HG03135 (cell line): Measurements from ENCODE around the gene NATD1.

Source experiments
- ATAC-seq: cut with Tn5 transposase; IDR thresholded peaks from one replicate; pipeline ENCODE4 v1.9.1; 2021; ENCODE audit warnings: mild to moderate bottlenecking, moderate library complexity; ENCODE audit not compliant: unreplicated experiment

The NATD1 gene

GRCh38 chr17:21252796-21253645 is at the start of gene NATD1:
Gene NATD1, minus strand, starts transcription at chr17:21253410. Its CDS starts 146 bp downstream, at chr17:21253264.
- ATAC-seq: peak; percentile 62

DNA sequence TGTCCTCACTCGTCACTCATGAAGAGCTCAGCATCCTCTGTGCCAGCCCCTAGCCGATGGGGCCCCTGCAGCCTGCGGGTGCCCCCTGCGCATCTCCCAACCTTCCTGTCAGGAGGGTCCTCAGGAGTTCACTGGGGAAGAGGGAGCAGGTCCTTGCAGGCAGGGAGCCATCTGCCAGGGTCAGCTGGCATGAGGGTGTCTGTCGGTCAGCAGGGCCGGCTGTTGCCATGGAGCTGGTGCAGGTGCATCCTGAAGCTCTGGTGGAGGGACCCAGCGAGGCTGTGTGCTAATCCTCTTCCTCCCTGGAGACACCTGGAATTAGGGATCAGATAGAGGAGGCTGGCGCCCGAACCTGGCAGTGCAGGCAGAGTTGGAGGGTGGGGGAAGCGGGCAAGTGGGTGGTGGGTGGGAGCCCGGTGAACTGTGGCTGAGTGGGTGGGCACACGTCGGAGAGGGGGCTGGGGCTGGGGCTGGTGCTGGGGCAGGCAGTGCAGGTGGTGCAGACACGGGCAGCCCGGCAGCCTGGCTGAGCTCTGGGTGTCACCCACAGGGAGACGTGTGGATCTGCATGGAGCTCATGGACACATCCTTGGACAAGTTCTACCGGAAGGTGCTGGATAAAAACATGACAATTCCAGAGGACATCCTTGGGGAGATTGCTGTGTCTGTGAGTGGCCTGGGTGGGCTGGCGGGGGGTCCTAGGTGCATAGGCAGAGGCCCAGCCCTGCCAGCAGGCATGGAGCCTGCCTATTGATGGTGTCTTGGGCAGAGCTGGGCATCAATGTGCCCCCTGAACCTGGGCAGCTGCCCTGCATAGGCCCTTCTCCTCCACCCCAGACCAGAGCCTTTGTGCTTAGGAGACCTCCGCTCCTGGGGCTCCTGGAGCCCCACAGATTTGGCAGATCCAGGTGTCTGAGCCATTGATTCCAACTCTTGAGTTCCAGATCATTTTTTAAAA is 48.7 kb upstream of the NATD1 start:
- ATAC-seq: no peak

GRCh38 chr17:21300601-21301571 is 47.7 kb upstream of the NATD1 start:
- no peak for ATAC-seq

DNA sequence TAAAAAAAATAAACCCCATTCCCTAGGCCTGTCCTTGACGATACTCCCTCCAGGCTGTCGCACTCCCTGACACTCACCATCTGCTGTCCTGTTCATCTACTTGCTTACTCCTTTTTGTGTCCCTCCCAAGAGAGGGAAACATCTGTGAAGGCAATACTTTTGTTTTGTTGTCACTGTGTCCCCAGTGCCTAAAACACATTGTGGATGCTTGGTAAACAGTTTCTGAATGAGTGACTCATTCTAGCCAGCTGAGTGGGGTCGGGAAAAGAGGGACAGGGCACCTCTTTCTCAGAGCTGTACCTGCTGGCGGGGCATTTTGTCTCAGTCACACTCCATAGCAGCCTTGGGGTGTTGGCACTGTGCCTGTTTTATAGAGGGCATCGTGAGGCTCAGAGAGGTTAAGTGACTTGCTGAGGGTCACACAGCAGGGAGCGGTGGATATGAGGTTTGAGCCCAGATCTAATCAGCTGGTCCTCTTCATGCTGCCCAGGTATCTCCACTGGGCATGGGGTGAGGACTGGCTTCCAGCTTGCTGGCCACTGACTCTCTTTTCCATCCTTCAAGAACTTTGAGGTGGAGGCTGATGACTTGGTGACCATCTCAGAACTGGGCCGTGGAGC is 46.9 kb upstream of the NATD1 start:
- no peak for ATAC-seq

DNA sequence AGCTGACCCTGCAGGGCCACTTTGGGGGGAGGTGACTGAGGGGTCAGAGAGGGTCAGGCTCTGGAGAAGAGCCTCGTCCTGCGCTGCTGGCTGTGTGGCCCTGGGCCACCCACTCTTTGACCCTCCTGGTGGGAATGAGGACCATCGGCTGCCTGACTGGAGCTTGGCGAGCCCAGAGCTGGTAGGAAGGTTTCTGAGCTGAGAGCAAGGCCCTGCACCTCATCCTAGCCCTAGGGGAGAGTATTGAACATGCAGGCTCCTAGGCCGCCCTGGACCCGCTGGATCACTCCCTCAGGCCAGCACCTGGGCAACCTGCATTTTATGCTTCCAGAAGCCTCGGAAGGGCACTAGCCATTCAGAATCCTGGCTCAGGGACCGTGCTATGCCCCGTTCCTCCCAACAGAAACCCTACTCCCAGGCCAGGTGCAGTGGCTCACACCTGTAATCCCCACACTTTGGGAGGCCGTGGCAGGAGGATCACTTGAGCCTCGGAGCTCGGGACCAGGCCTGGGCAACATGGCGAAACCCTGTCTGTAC is 45.8 kb upstream of the NATD1 start:
- no peak for ATAC-seq

DNA sequence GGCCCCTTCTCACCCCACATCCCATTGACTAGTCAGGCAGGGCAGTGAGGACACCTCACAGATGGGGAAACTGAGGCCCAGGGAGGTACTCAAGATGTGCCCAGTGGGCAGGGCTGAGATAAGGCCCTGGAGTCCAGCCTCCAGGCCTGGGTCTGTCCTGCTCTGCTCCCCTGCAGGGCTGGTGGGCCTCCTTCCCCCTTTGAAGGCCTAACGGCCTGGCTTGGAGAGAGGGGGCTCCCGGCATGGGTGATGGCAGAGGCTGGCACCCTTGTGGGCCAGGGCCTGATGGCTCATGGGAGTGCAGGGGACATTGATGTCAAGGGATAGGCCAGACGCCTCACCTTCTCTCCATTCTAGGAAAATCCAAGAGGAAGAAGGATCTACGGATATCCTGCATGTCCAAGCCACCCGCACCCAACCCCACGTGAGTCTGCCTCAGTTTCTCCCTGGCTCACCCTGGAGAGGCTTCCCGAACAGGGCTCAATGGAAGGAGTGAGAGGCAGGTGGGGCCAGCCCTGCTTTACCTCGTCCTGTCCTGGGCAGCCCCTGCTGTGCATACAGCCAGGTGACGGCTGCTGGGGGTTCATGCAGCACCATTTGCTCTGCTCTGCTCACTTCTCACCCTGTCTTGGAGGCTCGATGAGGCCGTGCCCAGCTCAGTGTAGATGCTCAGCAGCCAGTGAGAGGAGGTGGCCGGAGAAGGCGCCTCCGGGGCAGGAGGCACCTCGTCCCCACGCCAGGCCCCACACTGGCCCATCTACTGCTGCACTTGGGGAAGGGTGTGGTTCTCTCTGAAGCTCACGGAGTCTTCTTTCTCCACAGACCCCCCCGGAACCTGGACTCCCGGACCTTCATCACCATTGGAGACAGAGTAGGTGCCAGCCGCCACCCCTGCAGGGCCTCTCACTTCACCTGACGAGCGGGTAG is 45.1 kb upstream of the NATD1 start:
- ATAC-seq: no peak

GRCh38 chr17:21297597-21297996 is 44.4 kb upstream of the NATD1 start:
- no peak for ATAC-seq

- ATAC-seq: no peak
Measured at GRCh38 chr17:21297026-21297520, 43.9 kb upstream of the NATD1 start.

DNA sequence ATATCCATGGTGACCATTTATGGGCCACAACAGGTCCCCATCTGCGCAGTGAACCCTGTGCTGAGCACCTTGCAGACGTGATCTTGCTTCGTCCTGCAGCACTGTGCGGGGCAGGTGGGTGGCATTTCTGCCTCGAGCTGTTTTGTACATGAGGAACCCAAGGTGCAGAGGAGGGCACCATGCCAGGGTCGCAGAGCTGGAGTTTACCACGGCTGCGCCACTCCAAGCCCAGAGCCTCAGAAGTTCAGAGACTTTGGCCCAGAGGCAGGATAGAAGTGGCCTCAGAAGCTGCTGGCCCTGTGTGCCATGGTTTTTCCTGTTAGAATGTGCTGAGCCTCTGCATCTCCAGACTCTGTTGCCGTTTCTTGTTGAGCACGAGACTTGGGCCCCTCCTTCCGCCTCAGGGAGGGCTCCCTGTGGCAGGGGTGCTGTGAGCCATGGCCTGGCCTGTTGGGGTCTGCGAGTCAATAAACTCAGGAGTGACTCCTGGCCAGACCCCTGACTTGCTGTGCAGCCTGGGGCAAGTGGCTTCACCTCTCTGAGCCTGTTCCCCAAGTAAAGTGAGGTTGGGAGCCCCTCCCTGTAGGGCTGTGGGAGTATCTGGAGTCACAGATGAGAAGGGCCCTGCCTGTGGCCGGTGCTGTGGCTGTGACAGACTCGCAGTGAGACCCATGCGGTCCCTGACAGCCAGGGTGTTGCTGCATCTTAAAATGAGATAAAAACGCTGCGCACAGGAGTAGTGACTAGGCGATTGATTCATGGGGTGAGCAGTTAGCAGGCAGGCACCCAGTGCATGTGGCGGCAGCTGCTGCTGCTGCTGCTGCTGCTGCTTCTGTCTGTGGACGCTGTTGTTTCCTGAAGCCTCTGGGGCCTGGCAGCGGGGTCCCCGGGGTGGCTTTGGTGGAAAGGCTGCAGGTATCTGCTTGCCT is 43.2 kb upstream of the NATD1 start:
- ATAC-seq: no peak

DNA sequence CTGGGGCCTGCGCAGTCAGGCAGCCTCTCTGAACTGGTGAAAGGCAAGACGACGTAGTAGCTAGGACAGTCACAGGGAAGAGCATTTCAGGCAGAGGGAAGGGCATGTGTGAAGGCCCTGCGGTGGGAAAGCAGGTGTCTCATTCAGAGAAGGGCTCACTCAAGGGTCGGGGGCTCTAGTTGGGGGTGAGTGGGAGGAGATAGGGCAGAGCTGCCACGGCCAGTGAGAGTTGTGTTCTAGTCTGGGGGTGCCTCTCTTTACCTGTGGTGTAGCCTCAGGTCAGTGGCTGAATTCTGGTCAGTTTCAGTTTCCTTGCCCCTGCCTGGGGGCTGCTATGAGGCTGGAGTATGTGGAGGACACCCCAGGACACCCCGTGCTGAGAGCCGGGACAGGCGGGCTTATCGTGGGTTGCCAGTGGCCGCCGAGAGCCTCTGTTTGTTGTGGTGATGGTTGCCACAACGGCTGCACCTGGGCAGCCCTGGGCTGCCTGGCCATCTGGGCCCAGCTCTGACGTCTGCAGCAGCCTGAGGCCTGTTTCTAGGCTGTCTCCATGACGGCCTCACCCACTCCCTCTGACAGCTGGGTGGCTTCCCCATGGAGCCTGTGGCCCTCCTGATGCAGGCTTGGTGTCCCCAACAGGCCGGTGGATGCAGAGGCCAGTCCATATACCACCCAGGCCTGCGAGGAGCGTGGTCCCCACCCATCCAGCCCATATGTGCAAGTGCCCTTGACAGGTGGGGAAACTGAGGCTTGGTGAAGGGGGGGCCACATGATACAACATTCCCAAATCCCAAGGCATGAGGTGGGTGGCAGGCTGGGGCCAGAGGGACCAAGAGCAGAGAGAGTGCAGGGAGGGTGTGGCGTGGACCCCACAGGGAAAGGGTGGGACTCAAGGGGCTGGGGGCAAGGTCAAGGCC is 42.1 kb upstream of the NATD1 start:
- ATAC-seq: no peak

DNA sequence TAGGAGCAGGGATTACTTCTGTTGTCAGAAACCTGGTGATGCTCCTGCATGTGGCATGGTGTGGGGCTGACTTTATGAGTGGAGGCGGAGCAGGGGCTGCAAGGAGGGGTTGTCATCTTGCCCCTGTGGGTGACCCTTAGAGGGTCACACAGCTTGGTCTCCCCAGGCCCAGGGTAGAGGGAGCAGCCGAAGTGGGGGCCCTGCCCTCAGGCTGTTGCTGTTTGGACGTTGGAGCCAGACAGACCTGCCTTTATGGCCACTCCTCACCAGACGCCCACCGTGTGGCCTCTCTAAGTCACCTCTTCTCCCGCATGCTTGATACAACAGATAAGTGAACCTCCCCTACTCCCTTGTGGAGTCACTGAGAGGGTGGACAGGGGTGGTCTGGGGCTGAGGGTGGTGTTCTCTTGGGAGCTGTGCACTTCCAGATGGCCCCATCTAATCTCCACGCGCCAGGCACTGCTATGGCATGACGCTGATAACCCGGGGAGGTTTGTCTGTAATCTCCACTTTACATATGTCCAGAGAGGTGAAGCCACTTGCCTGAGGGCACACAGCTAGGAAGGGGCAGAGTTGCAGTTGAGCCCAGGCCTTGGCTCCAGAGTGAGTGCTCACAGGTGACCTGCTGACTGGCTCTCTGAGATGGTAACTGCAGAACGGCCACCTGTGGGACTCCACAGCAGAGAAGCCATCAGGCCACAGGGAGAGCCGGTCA is 41.3 kb upstream of the NATD1 start:
- no peak for ATAC-seq

- no peak for ATAC-seq
Measured at GRCh38 chr17:21293831-21294210, 40.6 kb upstream of the NATD1 start.

DNA sequence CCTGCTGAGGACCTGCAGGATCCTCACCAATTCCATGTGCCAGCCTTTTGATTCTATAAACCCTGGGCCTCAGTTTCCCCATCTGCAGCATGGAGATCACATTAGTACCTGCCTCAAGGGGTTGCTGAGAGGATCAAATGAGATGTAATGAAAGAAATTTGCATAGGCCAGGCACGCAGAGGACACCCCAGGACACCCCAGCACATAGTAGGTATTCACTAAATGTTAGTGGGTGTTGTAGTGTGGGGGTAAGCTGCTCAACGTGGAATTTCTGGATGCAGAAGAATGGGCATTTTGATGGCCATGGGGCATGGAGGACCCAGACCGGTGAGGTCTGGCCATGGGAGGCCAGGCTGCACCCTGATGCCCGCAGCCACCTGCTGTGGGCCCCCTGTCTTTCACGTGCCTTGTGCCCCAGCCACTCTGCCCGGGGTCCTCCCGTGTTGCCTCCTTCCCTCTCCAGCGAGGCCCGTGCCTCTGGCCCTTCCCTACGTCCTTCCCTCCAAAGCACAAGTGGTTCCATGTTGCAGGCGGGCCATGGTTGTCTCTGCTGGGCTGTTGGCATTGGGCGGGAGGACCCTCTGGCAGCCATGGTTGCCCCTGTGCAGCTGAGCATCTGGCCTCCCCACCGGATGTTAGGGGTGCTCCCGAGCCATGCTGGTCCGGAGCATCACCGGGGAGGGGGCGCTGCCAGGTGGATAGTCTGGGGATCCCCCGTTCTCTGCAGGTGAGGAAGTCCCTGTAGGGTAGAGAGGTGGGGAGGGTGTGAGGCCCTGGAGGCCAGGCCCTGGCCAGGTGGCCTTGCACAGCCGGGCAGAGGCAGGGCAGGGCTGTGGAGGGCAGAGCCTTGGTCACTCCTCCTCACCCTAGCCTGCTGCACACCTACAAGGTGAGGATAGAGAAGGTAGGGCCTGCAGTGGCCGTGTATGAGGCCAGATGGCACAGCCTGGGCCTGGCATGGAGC is 39.9 kb upstream of the NATD1 start:
- no peak for ATAC-seq

- no peak for ATAC-seq
Measured at GRCh38 chr17:21291862-21292261, 38.7 kb upstream of the NATD1 start.

- ATAC-seq: no peak
Measured at GRCh38 chr17:21291357-21291756, 38.1 kb upstream of the NATD1 start.
